ENCODE measurements around the gene COX17. TPM values are rescaled to one million over a fixed set of nuclear protein-coding genes. Genes with fewer than 3 reads are reported as not detected.

The COX17 gene
- total RNA-seq, 2 experiments from 2014 or later = 83.6 to 86.7 TPM

DNA sequence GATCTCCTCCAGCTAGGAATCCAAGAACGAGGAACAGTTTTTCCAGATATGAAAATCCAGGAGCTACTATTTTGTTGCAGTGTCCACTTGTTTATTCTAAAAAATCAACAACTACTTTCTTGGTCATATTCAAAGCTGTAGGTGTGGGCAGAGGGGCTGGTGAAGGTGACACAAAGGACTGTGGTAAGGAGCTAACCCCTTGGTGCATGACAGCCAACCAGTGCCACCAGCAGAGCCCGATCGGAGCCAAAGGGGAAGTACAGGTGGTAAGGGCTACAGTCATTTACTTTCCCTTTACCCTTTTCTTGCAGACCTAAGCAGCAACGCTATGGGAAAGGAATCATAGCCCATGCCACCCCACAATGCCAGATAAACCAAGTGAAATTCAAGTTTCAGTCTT lies 48.8 kb downstream of the COX17 start:
- TF ChIP-seq, protein P1, sequence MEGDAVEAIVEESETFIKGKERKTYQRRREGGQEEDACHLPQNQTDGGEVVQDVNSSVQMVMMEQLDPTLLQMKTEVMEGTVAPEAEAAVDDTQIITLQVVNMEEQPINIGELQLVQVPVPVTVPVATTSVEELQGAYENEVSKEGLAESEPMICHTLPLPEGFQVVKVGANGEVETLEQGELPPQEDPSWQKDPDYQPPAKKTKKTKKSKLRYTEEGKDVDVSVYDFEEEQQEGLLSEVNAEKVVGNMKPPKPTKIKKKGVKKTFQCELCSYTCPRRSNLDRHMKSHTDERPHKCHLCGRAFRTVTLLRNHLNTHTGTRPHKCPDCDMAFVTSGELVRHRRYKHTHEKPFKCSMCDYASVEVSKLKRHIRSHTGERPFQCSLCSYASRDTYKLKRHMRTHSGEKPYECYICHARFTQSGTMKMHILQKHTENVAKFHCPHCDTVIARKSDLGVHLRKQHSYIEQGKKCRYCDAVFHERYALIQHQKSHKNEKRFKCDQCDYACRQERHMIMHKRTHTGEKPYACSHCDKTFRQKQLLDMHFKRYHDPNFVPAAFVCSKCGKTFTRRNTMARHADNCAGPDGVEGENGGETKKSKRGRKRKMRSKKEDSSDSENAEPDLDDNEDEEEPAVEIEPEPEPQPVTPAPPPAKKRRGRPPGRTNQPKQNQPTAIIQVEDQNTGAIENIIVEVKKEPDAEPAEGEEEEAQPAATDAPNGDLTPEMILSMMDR (IDR thresholded peaks at IDR 0.05) = no peak
- ATAC-seq (peak; percentile 78), DNase-seq (peak; percentile 64)
- Mint-ChIP-seq H3K4me1 (ENCODE audit: low read depth) (peaks cover 25% of the 10 kb centered on the region), H3K4me3 (no peak overlapping the region), H3K9me3 (no peaks in the 10 kb centered on the region), H3K36me3 (ENCODE audit: low read depth) (no peaks in the 10 kb centered on the region), H3K27ac (peak overlapping the region; percentile 67), H3K27me3 (peaks cover 14% of the 10 kb centered on the region)
- ChIA-PET CTCF (interaction anchor here (1.4 kb wide), 1 partner anchor 28 kb away, joined by 4 read pairs; no protein-coding TSS in a partner anchor), POLR2A (no interaction called here)
- intact Hi-C loops (cut with micrococcal nuclease) = no loop called here

DNA sequence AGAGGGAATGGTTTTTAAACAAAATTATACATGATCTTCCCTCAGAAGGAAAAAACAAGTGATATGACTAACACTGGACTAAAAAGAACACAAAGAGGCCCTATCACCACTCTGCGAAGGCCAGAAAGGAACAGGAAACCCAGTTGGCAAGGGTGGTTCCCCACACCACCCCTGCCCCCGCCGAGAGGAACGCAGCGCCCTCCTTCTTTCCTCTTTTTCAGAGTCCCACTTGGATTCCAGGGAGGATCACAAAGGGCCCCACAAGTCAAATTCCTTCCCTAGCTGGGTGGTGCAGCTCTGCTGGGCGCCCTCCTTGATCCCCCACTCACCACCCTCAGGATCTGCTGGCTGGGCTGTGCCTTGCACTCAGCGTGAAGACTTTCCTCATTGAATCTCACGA lies 49.7 kb downstream of the COX17 start:
- ATAC-seq (peak; percentile 63), DNase-seq (peak; percentile 42)
- H3K27me3 Mint-ChIP-seq = peaks cover 14% of the 10 kb centered on the region
- H3K4me3 Mint-ChIP-seq = no peak overlapping the region
- no peaks in the 10 kb centered on the region for H3K36me3 Mint-ChIP-seq (ENCODE audit: low read depth)
- no peaks in the 10 kb centered on the region for H3K9me3 Mint-ChIP-seq
- peak overlapping the region; percentile 67 for H3K27ac Mint-ChIP-seq
- TF ChIP-seq, protein P1 (IDR thresholded peaks at IDR 0.05) = no peak
- ChIA-PET CTCF (interaction anchor here (1.0 to 1.4 kb wide), 2 partner anchors 27 to 40 kb away, joined by 3 to 4 read pairs; no protein-coding TSS in a partner anchor), POLR2A (interaction anchor here (0.6 to 1.0 kb wide), 3 partner anchors 11 to 712 kb away, joined by 3 to 4 read pairs (median 3); no protein-coding TSS in a partner anchor)
- peaks cover 25% of the 10 kb centered on the region for H3K4me1 Mint-ChIP-seq (ENCODE audit: low read depth)
- intact Hi-C loops (cut with micrococcal nuclease) = no loop called here

DNA sequence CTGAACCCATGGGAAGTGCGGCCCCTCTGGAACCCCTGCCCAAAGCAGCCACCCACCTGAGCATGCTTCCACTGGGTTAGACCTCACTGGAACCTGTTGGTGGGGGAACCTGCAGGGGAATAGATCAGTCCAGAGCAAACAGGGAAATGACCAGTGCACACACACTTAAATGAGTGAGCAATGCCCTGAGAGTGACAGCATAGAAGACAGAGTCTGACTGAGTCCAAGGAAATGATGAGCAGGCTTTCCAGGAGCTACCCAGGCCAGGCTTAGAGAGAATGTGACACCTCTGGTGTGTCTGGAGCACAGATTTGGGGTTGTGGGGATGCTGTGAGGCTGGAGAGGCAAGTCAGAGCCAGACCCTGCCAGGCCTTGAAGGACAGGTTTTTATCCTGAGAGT lies 51.0 kb downstream of the COX17 start:
- TF ChIP-seq, protein P1 (IDR thresholded peaks at IDR 0.05) = no peak
- peaks cover 14% of the 10 kb centered on the region for H3K27me3 Mint-ChIP-seq
- H3K9me3 Mint-ChIP-seq = no peaks in the 10 kb centered on the region
- H3K4me1 Mint-ChIP-seq (ENCODE audit: low read depth) = peaks cover 25% of the 10 kb centered on the region
- no peak for ATAC-seq
- no peak overlapping the region for H3K27ac Mint-ChIP-seq
- H3K4me3 Mint-ChIP-seq = no peak overlapping the region
- ChIA-PET CTCF (no interaction called here), POLR2A (interaction anchor here (0.8 kb wide), 1 partner anchor 368 kb away, joined by 3 read pairs; no protein-coding TSS in a partner anchor)
- intact Hi-C loops (cut with micrococcal nuclease) = no loop called here
- no peaks in the 10 kb centered on the region for H3K36me3 Mint-ChIP-seq (ENCODE audit: low read depth)
- no peak for DNase-seq

DNA sequence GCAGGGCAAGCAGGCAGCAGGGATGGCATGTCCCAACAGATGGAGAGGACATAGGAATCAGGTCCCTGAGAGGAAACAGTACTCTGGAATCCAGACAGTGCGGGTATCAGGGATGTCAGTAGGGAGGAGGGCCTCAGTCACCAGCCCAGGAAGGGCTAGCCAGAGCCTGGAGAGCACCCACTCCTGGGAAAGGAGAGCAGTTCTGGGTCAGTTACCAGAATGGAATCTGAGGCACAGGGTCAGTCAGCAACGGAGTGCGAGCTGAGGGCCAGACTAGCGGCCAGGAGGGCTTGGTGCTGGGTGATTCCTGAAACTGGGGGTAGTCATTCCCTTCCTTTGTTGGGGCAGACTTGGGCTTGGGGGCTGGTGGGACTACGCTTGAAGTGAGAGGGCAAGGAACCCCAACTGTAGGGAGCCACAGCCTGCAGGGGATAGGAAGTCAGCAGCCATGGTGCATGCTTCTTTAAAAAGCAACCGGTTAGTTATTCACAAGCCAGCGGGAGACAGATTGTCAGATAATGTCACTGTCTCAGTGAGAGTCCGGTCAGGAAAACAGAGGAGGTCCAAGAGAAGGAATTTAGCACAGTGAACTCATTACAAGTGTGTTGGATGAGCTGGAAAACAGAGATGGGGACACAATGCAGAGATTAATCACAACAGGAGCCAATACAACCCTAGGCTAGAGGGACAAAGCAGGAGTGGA lies 51.6 kb downstream of the COX17 start:
- Mint-ChIP-seq H3K36me3 (ENCODE audit: low read depth) (no peaks in the 10 kb centered on the region), H3K4me1 (ENCODE audit: low read depth) (peaks cover 25% of the 10 kb centered on the region), H3K4me3 (no peak overlapping the region), H3K27me3 (peaks cover 14% of the 10 kb centered on the region), H3K27ac (no peak overlapping the region), H3K9me3 (no peaks in the 10 kb centered on the region)
- CTCF ChIA-PET = no interaction called here
- intact Hi-C loops (cut with micrococcal nuclease) = no loop called here
- ATAC-seq = no peak
- TF ChIP-seq, protein P1 (IDR thresholded peaks at IDR 0.05) = no peak
- no peak for DNase-seq
- POLR2A ChIA-PET = no interaction called here

DNA sequence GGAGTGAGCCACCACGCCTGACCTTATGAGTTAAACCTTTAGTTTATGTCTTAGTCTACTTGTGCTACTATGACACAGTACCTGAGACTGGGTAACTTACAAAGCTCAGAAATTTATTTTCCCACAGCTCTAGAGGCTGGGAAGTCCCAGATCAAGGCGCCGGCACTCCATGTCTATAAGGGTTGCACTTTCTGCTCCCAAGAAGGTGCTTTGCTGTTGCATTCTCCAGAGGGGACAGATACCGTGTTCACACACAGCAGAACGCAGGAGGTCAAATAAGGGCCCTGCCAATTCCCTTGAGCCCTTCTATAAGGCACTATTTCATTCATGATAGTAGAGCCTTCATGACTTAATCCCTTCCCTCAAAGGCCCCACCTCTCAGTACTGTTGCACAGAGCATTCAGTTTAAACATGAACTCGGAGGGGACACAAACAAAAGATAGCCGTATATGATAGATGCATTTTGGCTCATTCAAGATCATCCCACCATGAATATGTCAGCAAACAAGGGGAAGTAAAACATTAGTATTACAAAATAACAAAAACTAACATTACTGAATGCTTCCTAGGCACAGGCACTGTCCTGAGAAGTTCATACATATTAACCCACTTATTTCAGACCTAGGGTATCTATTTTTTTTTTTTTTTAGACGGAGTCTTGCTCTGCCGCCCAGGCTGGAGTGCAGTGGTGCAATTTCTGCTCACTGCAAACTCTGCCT lies 53.0 kb downstream of the COX17 start:
- ATAC-seq = no peak
- POLR2A ChIA-PET = no interaction called here
- TF ChIP-seq, protein P1 (IDR thresholded peaks at IDR 0.05) = no peak
- H3K27me3 Mint-ChIP-seq = peaks cover 13% of the 10 kb centered on the region
- peaks cover 25% of the 10 kb centered on the region for H3K4me1 Mint-ChIP-seq (ENCODE audit: low read depth)
- CTCF ChIA-PET = no interaction called here
- intact Hi-C loops (cut with micrococcal nuclease) = no loop called here
- no peaks in the 10 kb centered on the region for H3K36me3 Mint-ChIP-seq (ENCODE audit: low read depth)
- no peak overlapping the region for H3K27ac Mint-ChIP-seq
- DNase-seq = no peak
- no peaks in the 10 kb centered on the region for H3K9me3 Mint-ChIP-seq
- no peak overlapping the region for H3K4me3 Mint-ChIP-seq

All from activated CD8-positive, alpha-beta T cell treated with anti-CD3 and anti-CD28 coated beads for 36 hours (primary cell).